ENCODE results near the gene IQGAP2. TPM values are rescaled to one million over a fixed set of nuclear protein-coding genes. Genes with fewer than 3 reads are reported as not detected.

The IQGAP2 gene
- total RNA-seq, 2 experiments from 2014 or later: 37.7 to 39.1 TPM

DNA sequence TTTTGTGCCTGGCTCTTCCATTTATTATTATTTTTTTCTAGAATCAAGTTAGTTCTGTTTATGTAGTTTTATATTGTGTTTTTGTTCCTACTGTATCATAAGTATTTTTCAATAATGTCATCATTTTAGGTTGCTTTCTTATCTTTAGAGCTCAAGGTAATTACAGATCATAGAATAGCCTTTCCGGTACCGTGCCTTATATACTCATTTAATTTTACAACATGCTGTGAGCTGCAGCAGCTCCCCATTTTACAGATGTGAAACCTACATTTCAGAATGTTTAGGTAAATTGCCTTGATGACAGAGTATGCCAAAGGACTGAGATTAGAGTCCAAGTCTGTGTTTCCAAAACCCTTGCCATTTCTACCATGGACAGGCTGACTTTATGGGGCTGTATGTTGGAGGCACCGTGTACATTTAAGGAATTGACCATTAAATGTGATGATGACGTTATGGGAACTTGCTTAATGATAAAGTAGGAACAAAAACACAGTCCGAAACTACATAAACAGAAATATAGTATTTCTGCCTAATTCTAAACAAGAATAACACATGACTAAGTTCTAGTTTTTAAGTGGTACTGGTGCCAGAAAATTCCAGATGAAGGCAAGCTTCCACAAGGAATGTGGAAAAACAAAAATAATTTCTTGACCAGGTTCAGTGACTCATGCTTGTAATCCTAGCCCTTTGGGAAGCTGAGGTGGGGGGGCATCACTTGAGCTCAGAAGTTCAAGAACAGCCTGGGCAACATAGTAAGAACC, 97.7 kb downstream of the IQGAP2 start:
- peaks cover 35% of the 10 kb centered on the region for H3K4me1 Mint-ChIP-seq (ENCODE audit: low read depth)
- no peak for DNase-seq

DNA sequence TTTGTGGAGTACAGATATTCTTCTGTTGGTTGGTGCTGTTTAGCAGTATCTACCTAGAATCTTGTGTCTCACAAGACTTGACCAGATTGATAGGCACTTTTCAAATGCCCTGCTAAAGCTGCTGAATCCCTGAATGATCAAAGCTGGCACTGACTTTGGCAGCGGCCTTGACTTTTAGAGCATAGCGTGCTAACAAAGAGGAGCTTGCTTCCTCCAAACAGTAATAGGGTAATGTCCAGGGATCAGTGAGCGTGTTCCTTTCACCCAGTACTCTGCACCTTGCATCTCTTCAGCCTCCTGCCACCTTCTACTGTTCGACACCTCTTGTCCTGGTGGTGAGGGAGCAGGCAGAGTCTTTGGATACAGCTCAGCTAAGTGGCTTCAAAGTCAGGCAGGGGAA, 100.8 kb downstream of the IQGAP2 start:
- no peaks in the 10 kb centered on the region for H3K27me3 Mint-ChIP-seq
- H3K9me3 Mint-ChIP-seq: no peaks in the 10 kb centered on the region
- POLR2A ChIA-PET: interaction anchor here (0.9 kb wide), 1 partner anchor 23 kb away, joined by 3 read pairs; no protein-coding TSS in a partner anchor
- no peak overlapping the region for H3K4me3 Mint-ChIP-seq
- TF ChIP-seq, protein P1, sequence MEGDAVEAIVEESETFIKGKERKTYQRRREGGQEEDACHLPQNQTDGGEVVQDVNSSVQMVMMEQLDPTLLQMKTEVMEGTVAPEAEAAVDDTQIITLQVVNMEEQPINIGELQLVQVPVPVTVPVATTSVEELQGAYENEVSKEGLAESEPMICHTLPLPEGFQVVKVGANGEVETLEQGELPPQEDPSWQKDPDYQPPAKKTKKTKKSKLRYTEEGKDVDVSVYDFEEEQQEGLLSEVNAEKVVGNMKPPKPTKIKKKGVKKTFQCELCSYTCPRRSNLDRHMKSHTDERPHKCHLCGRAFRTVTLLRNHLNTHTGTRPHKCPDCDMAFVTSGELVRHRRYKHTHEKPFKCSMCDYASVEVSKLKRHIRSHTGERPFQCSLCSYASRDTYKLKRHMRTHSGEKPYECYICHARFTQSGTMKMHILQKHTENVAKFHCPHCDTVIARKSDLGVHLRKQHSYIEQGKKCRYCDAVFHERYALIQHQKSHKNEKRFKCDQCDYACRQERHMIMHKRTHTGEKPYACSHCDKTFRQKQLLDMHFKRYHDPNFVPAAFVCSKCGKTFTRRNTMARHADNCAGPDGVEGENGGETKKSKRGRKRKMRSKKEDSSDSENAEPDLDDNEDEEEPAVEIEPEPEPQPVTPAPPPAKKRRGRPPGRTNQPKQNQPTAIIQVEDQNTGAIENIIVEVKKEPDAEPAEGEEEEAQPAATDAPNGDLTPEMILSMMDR (IDR thresholded peaks at IDR 0.05): no peak
- intact Hi-C loops (cut with micrococcal nuclease): no loop called here
- no peaks in the 10 kb centered on the region for H3K36me3 Mint-ChIP-seq (ENCODE audit: low read depth)
- CTCF ChIA-PET: no interaction called here
- no peak overlapping the region for H3K27ac Mint-ChIP-seq
- no peak for ATAC-seq
- no peak for DNase-seq
- peaks cover 20% of the 10 kb centered on the region for H3K4me1 Mint-ChIP-seq (ENCODE audit: low read depth)

More for the DNA sequence above, 97.7 kb downstream of the IQGAP2 start:
- ChIA-PET POLR2A (interaction anchor here (1.1 kb wide), 1 partner anchor 175 kb away, joined by 4 read pairs; no protein-coding TSS in a partner anchor), CTCF (interaction anchor here (1.2 to 1.3 kb wide), 2 partner anchors 11 to 15 kb away, joined by 3 to 4 read pairs; no protein-coding TSS in a partner anchor)
- intact Hi-C loops (cut with micrococcal nuclease): no loop called here
- ATAC-seq: no peak
- Mint-ChIP-seq H3K9me3 (no peaks in the 10 kb centered on the region), H3K4me3 (no peak overlapping the region), H3K27me3 (no peaks in the 10 kb centered on the region), H3K36me3 (ENCODE audit: low read depth) (peaks cover 3% of the 10 kb centered on the region), H3K27ac (no peak overlapping the region)
- TF ChIP-seq, protein P1 (IDR thresholded peaks at IDR 0.05): no peak

DNA sequence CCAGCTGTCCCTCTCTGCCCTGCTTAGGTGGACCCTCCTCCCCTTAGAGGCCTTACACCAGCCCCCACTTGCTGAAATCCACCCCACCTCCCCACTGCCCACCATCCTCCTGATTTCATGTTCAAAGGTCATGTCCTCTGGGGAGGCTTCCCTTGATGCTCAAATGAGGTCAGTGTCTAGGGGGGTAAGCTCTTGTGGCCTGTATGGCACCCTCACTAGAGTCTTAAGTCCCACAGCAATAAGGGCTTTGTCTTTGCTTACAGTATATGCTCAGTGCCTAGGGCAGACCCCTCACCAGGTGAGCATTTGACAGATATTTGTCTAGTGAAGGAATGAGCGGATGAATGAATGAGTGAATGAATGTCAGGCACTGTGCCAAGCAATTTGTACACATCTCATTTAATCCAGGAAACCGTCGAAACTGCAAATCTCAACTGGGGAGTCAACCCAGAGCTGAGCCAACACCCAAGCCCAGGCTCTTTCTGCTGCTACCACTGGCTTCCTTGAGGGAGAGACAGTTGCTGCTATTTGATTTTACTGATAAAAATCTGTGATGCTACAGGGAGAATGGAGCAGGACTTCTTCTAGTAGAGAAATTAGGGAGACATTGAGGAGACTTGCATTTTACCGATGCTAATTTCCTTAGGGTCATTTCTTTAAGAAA, 101.9 kb downstream of the IQGAP2 start:
- TF ChIP-seq, protein P1 (IDR thresholded peaks at IDR 0.05): no peak
- ATAC-seq (no peak), DNase-seq (no peak)
- Mint-ChIP-seq H3K4me3 (no peak overlapping the region), H3K27me3 (no peaks in the 10 kb centered on the region), H3K9me3 (no peaks in the 10 kb centered on the region), H3K4me1 (ENCODE audit: low read depth) (peaks cover 20% of the 10 kb centered on the region), H3K36me3 (ENCODE audit: low read depth) (no peaks in the 10 kb centered on the region), H3K27ac (no peak overlapping the region)
- POLR2A ChIA-PET: interaction anchor here (0.6 kb wide), 1 partner anchor 1724 kb away, joined by 3 read pairs; no protein-coding TSS in a partner anchor
- intact Hi-C loops (cut with micrococcal nuclease): no loop called here
- CTCF ChIA-PET: no interaction called here

DNA sequence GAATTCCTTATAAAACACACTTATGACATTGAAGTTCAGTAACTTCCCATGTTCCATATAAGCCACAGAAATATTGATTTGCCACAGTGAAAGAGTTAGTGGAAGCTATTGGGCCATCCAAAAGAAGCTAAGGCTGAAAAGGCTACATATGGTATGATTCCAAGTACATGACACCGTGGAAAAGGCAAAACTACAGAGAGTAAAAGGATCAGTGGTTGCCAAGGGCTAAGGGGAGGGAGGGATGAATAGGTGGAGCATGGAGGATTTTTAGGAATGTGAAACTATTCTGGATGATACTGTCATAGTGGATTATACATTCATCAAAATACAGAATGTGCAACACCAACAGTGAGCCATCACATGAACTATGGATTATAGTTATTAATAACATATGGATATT, 110.4 kb downstream of the IQGAP2 start:
- intact Hi-C loops (cut with micrococcal nuclease): no loop called here
- POLR2A ChIA-PET: no interaction called here
- TF ChIP-seq, protein P1 (IDR thresholded peaks at IDR 0.05): no peak
- CTCF ChIA-PET: no interaction called here
- Mint-ChIP-seq H3K27me3 (no peaks in the 10 kb centered on the region), H3K9me3 (no peaks in the 10 kb centered on the region), H3K4me1 (ENCODE audit: low read depth) (peaks cover 8% of the 10 kb centered on the region), H3K36me3 (ENCODE audit: low read depth) (peaks cover 12% of the 10 kb centered on the region), H3K27ac (no peak overlapping the region), H3K4me3 (no peak overlapping the region)
- ATAC-seq (no peak), DNase-seq (no peak)

DNA sequence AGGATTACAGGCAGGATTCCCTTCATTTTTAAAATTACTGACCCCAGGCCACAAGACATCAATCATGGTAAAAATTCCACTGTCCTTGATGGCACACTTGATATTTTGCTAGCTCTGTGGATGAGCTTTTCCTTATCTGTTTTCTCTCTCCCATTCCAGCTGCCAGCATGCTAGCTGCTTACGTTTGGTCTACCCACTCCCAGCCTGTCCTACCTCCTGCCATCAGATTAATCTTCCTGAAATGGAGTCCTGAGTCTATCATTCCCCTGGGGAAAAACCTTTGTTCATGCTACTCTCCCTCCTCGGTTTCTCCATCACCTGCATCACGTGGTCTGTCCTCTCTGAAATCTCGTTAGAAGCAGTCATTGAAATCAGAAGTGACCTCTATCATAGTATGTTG, 111.2 kb downstream of the IQGAP2 start:
- ATAC-seq (no peak), DNase-seq (no peak)
- CTCF ChIA-PET: interaction anchor here (0.7 kb wide), 1 partner anchor 97 kb away, joined by 3 read pairs; no protein-coding TSS in a partner anchor
- Mint-ChIP-seq H3K4me3 (no peak overlapping the region), H3K36me3 (ENCODE audit: low read depth) (peaks cover 13% of the 10 kb centered on the region), H3K4me1 (ENCODE audit: low read depth) (peaks cover 12% of the 10 kb centered on the region), H3K9me3 (no peaks in the 10 kb centered on the region), H3K27me3 (no peaks in the 10 kb centered on the region), H3K27ac (no peak overlapping the region)
- TF ChIP-seq, protein P1 (IDR thresholded peaks at IDR 0.05): no peak
- intact Hi-C loops (cut with micrococcal nuclease): no loop called here
- POLR2A ChIA-PET: interaction anchor here (0.8 kb wide), 1 partner anchor 110 kb away, joined by 3 read pairs; no protein-coding TSS in a partner anchor
